K562 (cell line): Measurements from ENCODE around the gene SERPINA10. TPM values are rescaled to one million over a fixed set of nuclear protein-coding genes. Genes with fewer than 3 reads are reported as not detected.
"Not testable (repeated sequence)": the region's sequence is repeated elsewhere in the genome, so short reads cannot be mapped to it uniquely, and the experiment has no call there.

Source experiments
- ATAC-seq: fragments of 200-7000 bp; cut with Tn5 transposase; 3 replicates; pipeline ENCODE4 v1.9.1; 2020; ENCODE audit warnings: moderate library complexity
- BruUV-seq: library from RNA; stranded (reverse); fragments of 400-500 nt; replicated peaks from 2 replicates; lab custom pipeline; 2021; lab: Mats Ljungman, UMichigan
- CTCF ChIA-PET: fragments of 300-600 bp; formaldehyde crosslinking; extraction: SDS; loops from one replicate; lab custom pipeline; 2021; ENCODE audit warnings: low intra/inter-chr PET ratio; lab: Yijun Ruan, JAX
- POLR2A ChIA-PET: fragments of 300-600, 350-650 bp; sonication (Branson Sonifier 250); formaldehyde crosslinking; extraction: SDS; loops from one replicate; lab custom pipeline; 2021; ENCODE audit warnings: antibody characterized with exemption, inconsistent platforms; lab: Yijun Ruan, JAX
- DNase-seq, 4 experiments: peaks; one replicate each; pipeline versions ENCODE4 v3.0.0 to v3.0.0-alpha.2; 2011 to 2018; ENCODE audit warnings: low spot score in 3 of 4, mixed read lengths in 3 of 4; ENCODE audit errors: extremely low read depth in 1 of 4
- FAIRE-seq: peaks from 2 replicates; lab custom pipeline; 2011; peaks lifted over from hg19 to GRCh38; lab: Jason Lieb, UNC
- H2AFZ ChIP-seq: 2 replicates; pipeline ENCODE4 v1.6.0; 2011; ENCODE audit warnings: low read depth, low read length, control low read depth, inconsistent platforms
- H3K27ac ChIP-seq: fragments of 200-600 bp; 3 replicates; pipeline ENCODE4 v1.8.0; 2011; ENCODE audit warnings: low read depth, mild to moderate bottlenecking, control low read depth, inconsistent platforms, low read length, moderate library complexity, mixed read lengths; ENCODE audit errors: extremely low read depth
- H3K27me3 ChIP-seq, 2 experiments: fragments of 300-600 bp in 1 of 2; 2 replicates in 1 of 2; 3 replicates in 1 of 2; pipeline versions ENCODE4 v1.6.0 to v1.8.0; 2011; ENCODE audit warnings: inconsistent platforms in 2 of 2, low read length in 2 of 2, mild to moderate bottlenecking in 1 of 2, mixed read lengths in 1 of 2, moderate library complexity in 1 of 2; ENCODE audit not compliant: control insufficient read depth in 2 of 2, insufficient read depth in 2 of 2
- H3K36me3 ChIP-seq: fragments of 300-600 bp; 3 replicates; pipeline ENCODE4 v1.8.0; 2011; ENCODE audit warnings: mild to moderate bottlenecking, low read length, inconsistent platforms; ENCODE audit not compliant: control insufficient read depth, insufficient read depth
- H3K4me1 ChIP-seq, 2 experiments: fragments of 200-600 bp in 1 of 2; replicated peaks in 1 of 2; 2 replicates in 1 of 2; 3 replicates in 1 of 2; pipeline versions ENCODE4 v1.5.1 to v1.8.0; 2011; ENCODE audit warnings: inconsistent platforms in 2 of 2, low read length in 2 of 2, mild to moderate bottlenecking in 1 of 2, mixed read lengths in 1 of 2, moderate library complexity in 1 of 2; ENCODE audit not compliant: control insufficient read depth in 2 of 2, insufficient read depth in 2 of 2
- H3K4me2 ChIP-seq: 2 replicates; pipeline ENCODE4 v1.6.1; 2011; ENCODE audit warnings: low read length, control low read depth, inconsistent platforms, mixed read lengths; ENCODE audit not compliant: insufficient read depth
- H3K4me3 ChIP-seq: fragments of 200-600 bp; sonication (generic), shearing (Covaris generic); 2 replicates; pipeline ENCODE4 v1.5.1; 2016; ENCODE audit warnings: control low read depth, inconsistent platforms
- H3K79me2 ChIP-seq: fragments of 200-600 bp; 3 replicates; pipeline ENCODE4 v1.8.0; 2011; ENCODE audit warnings: low read length, inconsistent platforms; ENCODE audit not compliant: control insufficient read depth, insufficient read depth
- H3K9ac ChIP-seq, 2 experiments: 2 replicates each; pipeline versions ENCODE4 v1.6.0 to v1.6.1; 2011; ENCODE audit warnings: low read depth in 2 of 2, low read length in 2 of 2, control low read depth in 1 of 2, inconsistent platforms in 1 of 2, mild to moderate bottlenecking in 1 of 2, mixed read lengths in 1 of 2; ENCODE audit not compliant: insufficient read depth in 1 of 2
- H3K9me1 ChIP-seq: one replicate; pipeline ENCODE4 v1.6.0; 2011; ENCODE audit warnings: inconsistent platforms, mild to moderate bottlenecking, low read length, moderate library complexity; ENCODE audit not compliant: control insufficient read depth, insufficient read depth
- H3K9me3 ChIP-seq: replicated peaks from 2 replicates; pipeline ENCODE4 v1.5.1; 2011; ENCODE audit warnings: low read depth, low read length, inconsistent platforms; ENCODE audit not compliant: control insufficient read depth, insufficient read depth
- H4K20me1 ChIP-seq: replicated peaks from 2 replicates; pipeline ENCODE4 v1.6.1; 2011; ENCODE audit warnings: low read length, inconsistent platforms, mixed read lengths; ENCODE audit not compliant: control insufficient read depth, insufficient read depth
- CHD2 ChIP-seq: IDR thresholded peaks from 2 replicates; pipeline ENCODE4 v1.6.1; 2011; ENCODE audit warnings: low read depth, low read length
- HDAC8 ChIP-seq: fragments of 450-650 bp; IDR thresholded peaks from 2 replicates; pipeline ENCODE4 v1.6.1; 2016; ENCODE audit warnings: mild to moderate bottlenecking, missing genetic modification characterization, moderate library complexity, missing compliant biosample characterization
- ZBTB40 ChIP-seq, 2 experiments: fragments of 450-650 bp in 1 of 2; sonication (generic) in 1 of 2; formaldehyde crosslinking in 1 of 2; IDR thresholded peaks; 2 replicates each; pipeline versions ENCODE4 v1.7.1 to v1.9.0; 2016 to 2022; ENCODE audit warnings: inconsistent platforms in 1 of 2, mild to moderate bottlenecking in 1 of 2, missing genetic modification reagents in 1 of 2
- WGBS: fragments of 100-300 bp; shearing (Covaris generic); methylation state at CpG from one replicate; pipeline ENCODE4 v1.1.6; 2016; ENCODE audit warnings: low coverage, mixed read lengths; ENCODE audit not compliant: insufficient coverage; ENCODE audit errors: missing lambda C conversion rate; 5-methylcytosine and 5-hydroxymethylcytosine counted together
- in situ Hi-C: fragments of 300-500 bp; cut with MboI; formaldehyde crosslinking; loops from 4 replicates; pipeline ENCODE4 v1.15.0; 2018; ENCODE audit warnings: inconsistent platforms, mixed read lengths
- intact Hi-C: fragments of 100-400 bp; cut with micrococcal nuclease; formaldehyde crosslinking; loops from 2 replicates; pipeline ENCODE4 v1.14.2; 2022
- polyA plus RNA-seq, 8 experiments: library from polyadenylated mRNA; depleted of rRNA in 4 of 8; stranded (reverse) in 5 of 8; unstranded in 3 of 8; fragments of >200 nt; fragmentation: Nextera tagmentation in 2 of 8; fragmentation: Illumina TruSeq in 1 of 8; extraction: Ambion mirVana in 2 of 8; extraction: Trizol in 1 of 8; gene quantifications; 2 replicates each; pipeline versions ENCODE4 v1.2.1 to v1.2.3, GENCODE V29; 2011 to 2014; ENCODE audit warnings: inconsistent platforms in 1 of 8, missing spikeins in 1 of 8
- total RNA-seq, 7 experiments: library from RNA; depleted of rRNA in 6 of 7; stranded (reverse); fragments of >200 nt in 6 of 7; fragmentation: Illumina TruSeq in 2 of 7; extraction: Trizol in 2 of 7; gene quantifications; 2 replicates each; pipeline versions ENCODE4 v1.2.1 to v1.2.3, GENCODE V29; 2011 to 2021; ENCODE audit warnings: low replicate concordance in 1 of 7

Gene SERPINA10
- total and polyA plus RNA-seq, 9 of the 15 experiments (the other 6 are each of a cell fraction or from before 2014, with no cell fraction given): not detected

- H3K4me1 ChIP-seq, H3K9me3 ChIP-seq, intact Hi-C loops, H3K27ac ChIP-seq, H2AFZ ChIP-seq, H3K27me3 ChIP-seq, DNase-seq, in situ Hi-C loops, CTCF ChIA-PET, H3K9ac ChIP-seq, POLR2A ChIA-PET, ATAC-seq, H3K4me3 ChIP-seq, H3K79me2 ChIP-seq, FAIRE-seq, H4K20me1 ChIP-seq, H3K4me2 ChIP-seq, H3K9me1 ChIP-seq, H3K36me3 ChIP-seq, BruUV-seq: not testable (repeated sequence)
- peak; percentile 59; the same call in 1 of the 2 replicates for TF ChIP-seq CHD2
- WGBS: 0% methylated on average over 7 of the region's 7 CpGs
Measured at GRCh38 chr14:94268582-94268981, 24.5 kb downstream of the SERPINA10 start.

GRCh38 chr14:94267352-94267751 is 25.7 kb downstream of the SERPINA10 start:
- ChIA-PET CTCF (no interaction called here), POLR2A (interaction anchor here (0.6 kb wide), 1 partner anchor 29 kb away, joined by 4 read pairs; no protein-coding TSS in a partner anchor)
- no peaks in the 10 kb centered on the region for H3K9me1 ChIP-seq
- TF ChIP-seq HDAC8 (tag) (no peak), ZBTB40 (IDR thresholded peaks at IDR 0.05) (peak; percentile 70), ZBTB40 (CRISPR knock-in tag; IDR thresholded peaks at IDR 0.05) (no peak)
- no peak for DNase-seq
- 0% methylated on average over 1 of the region's 1 CpG for WGBS
- no peak overlapping the region for H3K4me3 ChIP-seq
- no peaks in the 10 kb centered on the region for H3K9me3 ChIP-seq
- intact Hi-C loops: no loop called here
- H2AFZ ChIP-seq: no peak overlapping the region
- no peaks in the 10 kb centered on the region for H4K20me1 ChIP-seq
- no peaks in the 10 kb centered on the region for H3K36me3 ChIP-seq
- no peak overlapping the region for H3K27ac ChIP-seq
- no peak overlapping the region for H3K9ac ChIP-seq
- H3K27me3 ChIP-seq: no peaks in the 10 kb centered on the region
- FAIRE-seq: no peak
- H3K79me2 ChIP-seq: no peaks in the 10 kb centered on the region
- no TSS peak for BruUV-seq
- ATAC-seq: no peak
- in situ Hi-C loops: no loop called here
- H3K4me2 ChIP-seq: no peak overlapping the region
- no peaks in the 10 kb centered on the region for H3K4me1 ChIP-seq
